Measurements from ENCODE around the gene FNIP2. TPM values are rescaled to one million over a fixed set of nuclear protein-coding genes. Genes with fewer than 3 reads are reported as not detected.

The FNIP2 gene
- total RNA-seq, 1 donor from 2014 or later, result 44.0 TPM

GRCh38 chr4:158812543-158812942, 43.7 kb downstream of the FNIP2 start:
- DNase-seq, result no peak
- Histone ChIP-seq H3K4me3 (no peak overlapping the region), H3K27me3 (ENCODE audit: low read depth) (no peaks in the 10 kb centered on the region), H3K9me3 (replicated peaks) (no peaks in the 10 kb centered on the region), H3K4me1 (peaks cover 87% of the 10 kb centered on the region), H3K36me3 (no peaks in the 10 kb centered on the region), H3K27ac (replicated peaks) (peak overlapping the region; percentile 85)
- intact Hi-C loops (cut with micrococcal nuclease), result no loop called here
- no peak for TF ChIP-seq CTCF (IDR thresholded peaks at IDR 0.05; ENCODE audit: borderline replicate concordance)

- DNase-seq, result no peak
- no peak for TF ChIP-seq CTCF (IDR thresholded peaks at IDR 0.05; ENCODE audit: borderline replicate concordance)
- Histone ChIP-seq H3K36me3 (no peaks in the 10 kb centered on the region), H3K27me3 (ENCODE audit: low read depth) (no peaks in the 10 kb centered on the region), H3K27ac (replicated peaks) (peak overlapping the region; percentile 85), H3K4me1 (peaks cover 87% of the 10 kb centered on the region), H3K4me3 (no peak overlapping the region), H3K9me3 (replicated peaks) (no peaks in the 10 kb centered on the region)
- intact Hi-C loops (cut with micrococcal nuclease), result no loop called here
Measured at GRCh38 chr4:158813113-158813512, 44.3 kb downstream of the FNIP2 start.

GRCh38 chr4:158814207-158814606, 45.4 kb downstream of the FNIP2 start:
- H3K36me3 ChIP-seq, result no peaks in the 10 kb centered on the region
- TF ChIP-seq CTCF (IDR thresholded peaks at IDR 0.05; ENCODE audit: borderline replicate concordance), result no peak
- peaks cover 87% of the 10 kb centered on the region for H3K4me1 ChIP-seq
- no peaks in the 10 kb centered on the region for H3K27me3 ChIP-seq (ENCODE audit: low read depth)
- intact Hi-C loops (cut with micrococcal nuclease), result no loop called here
- H3K4me3 ChIP-seq, result no peak overlapping the region
- H3K9me3 ChIP-seq (replicated peaks), result no peaks in the 10 kb centered on the region
- DNase-seq, result no peak
- H3K27ac ChIP-seq (replicated peaks), result peak overlapping the region; percentile 85

GRCh38 chr4:158814636-158815330, 46.0 kb downstream of the FNIP2 start:
- intact Hi-C loops (cut with micrococcal nuclease), result no loop called here

GRCh38 chr4:158816955-158817354, 48.1 kb downstream of the FNIP2 start:
- no peaks in the 10 kb centered on the region for H3K27me3 ChIP-seq (ENCODE audit: low read depth)
- H3K27ac ChIP-seq (replicated peaks), result no peak overlapping the region
- DNase-seq, result no peak
- no peak overlapping the region for H3K4me3 ChIP-seq
- H3K9me3 ChIP-seq (replicated peaks), result no peaks in the 10 kb centered on the region
- H3K36me3 ChIP-seq, result no peaks in the 10 kb centered on the region
- peaks cover 87% of the 10 kb centered on the region for H3K4me1 ChIP-seq
- intact Hi-C loops (cut with micrococcal nuclease), result no loop called here
- TF ChIP-seq CTCF (IDR thresholded peaks at IDR 0.05; ENCODE audit: borderline replicate concordance), result no peak

More at GRCh38 chr4:158814636-158815330, 46.0 kb downstream of the FNIP2 start:
- Histone ChIP-seq H3K4me1 (peaks cover 87% of the 10 kb centered on the region), H3K4me3 (no peak overlapping the region), H3K27me3 (ENCODE audit: low read depth) (no peaks in the 10 kb centered on the region), H3K36me3 (no peaks in the 10 kb centered on the region), H3K9me3 (replicated peaks) (no peaks in the 10 kb centered on the region), H3K27ac (replicated peaks) (peak overlapping the region; percentile 85)
- no peak for TF ChIP-seq CTCF (IDR thresholded peaks at IDR 0.05; ENCODE audit: borderline replicate concordance)
- DNase-seq, result no peak

Measured in left ventricle myocardium inferior (tissue), 1 donor.